ENCODE measurements around the gene MYADML2.

MYADML2 gene

DNA sequence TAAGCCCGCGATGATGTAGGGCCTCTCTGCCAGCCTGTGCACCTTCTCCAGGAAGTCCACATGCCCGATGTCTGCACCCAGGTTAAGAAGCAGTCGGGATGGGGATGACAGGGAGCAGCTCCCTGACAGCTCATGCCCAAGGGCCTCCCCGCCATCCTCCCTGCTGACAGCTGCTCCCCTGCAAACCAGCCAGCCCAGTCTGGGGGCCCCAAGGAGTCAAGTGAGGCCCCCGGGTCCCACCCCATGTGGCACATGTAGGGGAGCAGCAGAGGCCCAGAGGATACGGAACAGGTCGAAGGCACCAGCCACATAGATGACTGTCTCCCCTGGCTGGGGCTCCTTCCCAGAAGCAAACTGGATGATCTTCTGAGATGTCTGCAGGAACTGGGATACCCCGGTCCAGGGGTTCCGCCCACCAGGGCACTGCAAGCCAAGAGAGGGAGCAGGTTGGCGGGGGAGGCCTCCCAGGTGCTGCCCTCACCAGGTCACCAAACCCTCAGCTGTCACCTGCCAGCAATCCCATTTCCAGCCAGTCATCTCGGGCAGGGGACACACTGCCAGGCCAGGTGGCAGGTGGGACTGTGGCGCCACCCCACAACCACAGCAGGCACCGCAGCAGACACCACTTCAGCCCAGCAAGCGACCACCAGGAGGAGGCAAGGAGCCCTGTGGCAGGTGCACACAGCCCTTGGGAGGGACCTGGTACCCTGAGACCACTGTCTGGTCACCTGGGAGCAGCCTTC lies 40.4 kb downstream of the MYADML2 start:
- H3K36me3 ChIP-seq (ENCODE audit: insufficient read depth, low read length): peaks cover 24% of the 10 kb centered on the region
- H3K27me3 ChIP-seq (ENCODE audit: insufficient read depth, low read length): no peaks in the 10 kb centered on the region
- H3K9me3 ChIP-seq (ENCODE audit: low read length): no peaks in the 10 kb centered on the region
- peaks cover 11% of the 10 kb centered on the region for H3K4me1 ChIP-seq (ENCODE audit: insufficient read depth, low read length)
- H2AFZ ChIP-seq (ENCODE audit: low read depth, low read length): no peak overlapping the region
- no peak overlapping the region for H3K4me3 ChIP-seq (ENCODE audit: low read length)

DNA sequence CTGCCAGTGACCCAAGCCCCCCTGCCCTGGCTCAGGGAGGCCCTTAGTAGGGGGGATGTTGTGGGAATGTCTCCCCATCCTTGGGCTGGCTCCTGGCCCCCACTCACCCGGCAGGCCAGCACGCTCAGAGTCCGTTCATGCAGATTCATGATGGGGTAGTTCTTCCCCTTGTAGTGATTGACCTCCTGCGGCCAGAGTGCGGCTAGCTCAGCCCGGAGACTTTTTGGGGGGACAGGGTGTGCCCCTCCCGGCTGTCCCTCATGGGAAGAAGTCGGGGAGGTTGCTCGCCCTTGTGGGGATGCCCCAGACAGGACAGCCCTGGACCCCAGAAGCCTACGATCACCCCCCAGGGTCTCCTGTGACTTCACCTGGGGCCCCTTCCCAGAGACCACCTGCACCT lies 41.0 kb downstream of the MYADML2 start:
- Histone ChIP-seq H3K27me3 (ENCODE audit: insufficient read depth, low read length) (no peaks in the 10 kb centered on the region), H2AFZ (ENCODE audit: low read depth, low read length) (no peak overlapping the region), H3K9me3 (ENCODE audit: low read length) (no peaks in the 10 kb centered on the region), H3K4me3 (ENCODE audit: low read length) (no peak overlapping the region), H3K4me1 (ENCODE audit: insufficient read depth, low read length) (peaks cover 11% of the 10 kb centered on the region), H3K36me3 (ENCODE audit: insufficient read depth, low read length) (peaks cover 24% of the 10 kb centered on the region)

DNA sequence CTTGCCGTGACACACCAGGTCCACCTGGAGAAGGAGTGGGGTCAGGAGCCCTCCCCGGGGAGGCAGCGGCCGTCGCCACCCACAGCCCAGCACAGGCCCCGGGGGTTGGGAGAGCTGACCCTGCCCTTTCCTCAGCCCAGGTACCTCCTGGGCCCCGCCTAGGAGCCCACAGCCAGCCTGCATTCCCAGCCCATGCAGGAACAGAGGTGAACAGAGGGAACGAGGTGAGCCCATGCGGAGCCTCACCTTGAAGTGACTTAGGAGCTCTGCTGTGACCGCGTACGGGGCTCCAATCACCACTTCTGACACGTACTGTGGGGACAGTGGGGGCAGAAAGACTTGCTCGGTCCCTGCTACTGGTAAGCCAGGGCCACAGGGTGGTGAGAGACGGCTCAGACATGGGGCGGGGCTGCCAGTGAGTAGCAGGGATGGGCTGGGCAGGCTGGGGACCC lies 41.6 kb downstream of the MYADML2 start:
- peaks cover 24% of the 10 kb centered on the region for H3K36me3 ChIP-seq (ENCODE audit: insufficient read depth, low read length)
- H3K4me1 ChIP-seq (ENCODE audit: insufficient read depth, low read length): peaks cover 9% of the 10 kb centered on the region
- no peaks in the 10 kb centered on the region for H3K27me3 ChIP-seq (ENCODE audit: insufficient read depth, low read length)
- H3K9me3 ChIP-seq (ENCODE audit: low read length): no peaks in the 10 kb centered on the region
- no peak overlapping the region for H3K4me3 ChIP-seq (ENCODE audit: low read length)
- no peak overlapping the region for H2AFZ ChIP-seq (ENCODE audit: low read depth, low read length)

DNA sequence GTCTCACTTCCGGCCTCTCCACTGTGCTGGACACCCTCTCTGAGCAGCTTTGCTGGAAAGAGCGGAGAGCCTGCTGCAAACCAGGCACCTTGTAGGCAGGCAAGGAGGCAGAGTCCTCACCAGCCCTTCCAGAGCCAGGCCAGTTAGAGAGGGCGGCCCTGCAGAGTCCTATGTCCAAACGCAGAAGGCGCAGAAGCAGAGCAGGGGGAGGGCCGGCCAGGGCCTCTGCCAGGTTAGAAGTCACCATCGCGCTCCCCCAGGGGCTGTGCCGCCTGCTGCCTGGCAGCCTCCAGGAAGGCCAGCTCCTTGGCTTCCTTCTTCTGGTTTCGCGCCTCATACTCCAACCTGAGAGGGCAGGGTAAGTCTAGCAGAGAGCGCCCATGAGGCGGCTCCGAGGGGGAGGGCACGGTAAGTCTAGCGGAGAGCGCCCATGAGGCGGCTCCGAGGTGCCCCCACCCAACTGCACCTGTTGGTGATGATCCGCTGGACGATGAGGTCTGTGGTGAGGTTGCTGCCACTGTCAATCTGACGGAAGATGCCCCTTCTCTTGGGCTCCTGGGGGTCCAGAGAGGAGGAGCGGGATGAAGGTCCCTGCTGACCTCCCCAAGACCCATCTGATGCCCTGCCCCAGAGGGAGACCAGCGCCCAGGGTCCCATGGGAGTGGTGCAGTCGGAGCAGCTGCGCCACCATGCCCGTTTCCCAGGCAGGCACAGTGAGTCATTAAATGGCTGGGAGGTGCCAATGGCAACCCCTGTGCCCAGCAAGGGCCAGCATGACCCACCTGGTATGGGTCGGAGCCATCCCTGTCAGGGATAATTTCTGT lies 42.2 kb downstream of the MYADML2 start:
- Histone ChIP-seq H3K4me3 (ENCODE audit: low read length) (no peak overlapping the region), H3K36me3 (ENCODE audit: insufficient read depth, low read length) (peaks cover 28% of the 10 kb centered on the region), H3K9me3 (ENCODE audit: low read length) (no peaks in the 10 kb centered on the region), H3K4me1 (ENCODE audit: insufficient read depth, low read length) (peaks cover 3% of the 10 kb centered on the region), H2AFZ (ENCODE audit: low read depth, low read length) (no peak overlapping the region), H3K27me3 (ENCODE audit: insufficient read depth, low read length) (no peaks in the 10 kb centered on the region)

DNA sequence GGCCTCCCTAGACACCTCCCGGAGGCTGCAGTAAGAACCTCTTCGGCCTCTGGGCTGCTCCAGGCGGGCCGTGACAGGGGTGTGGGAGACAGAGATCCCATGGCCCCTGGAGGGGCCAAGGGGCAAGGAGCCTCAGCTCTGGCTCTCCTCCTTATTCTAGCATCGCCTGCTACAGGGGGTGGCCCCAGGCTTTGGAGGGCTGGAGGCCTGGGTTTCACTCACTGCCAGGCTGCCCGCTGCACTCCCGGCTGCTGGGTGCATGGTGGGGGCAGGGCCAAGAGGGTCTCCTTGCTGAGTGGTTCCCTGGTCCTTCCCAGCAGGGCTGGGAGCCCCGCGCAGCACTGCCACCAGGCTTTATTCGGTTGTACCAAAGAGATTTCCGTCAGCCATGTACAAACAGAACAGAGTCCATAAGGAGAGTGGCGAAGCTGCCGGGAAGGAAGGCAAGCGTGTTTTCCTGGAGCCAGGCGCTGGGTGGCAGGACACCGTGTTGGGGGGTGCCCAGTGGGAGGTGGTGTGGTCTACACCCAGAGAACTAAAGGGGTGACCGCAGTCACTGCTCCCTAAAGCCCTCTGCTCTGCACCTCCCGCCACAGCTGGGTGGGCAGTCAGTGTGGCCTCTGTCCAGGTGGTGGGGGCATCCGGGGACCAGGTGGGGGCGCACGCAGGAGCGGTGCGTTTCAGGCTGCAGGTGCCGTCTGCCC lies 43.0 kb downstream of the MYADML2 start:
- Histone ChIP-seq H2AFZ (ENCODE audit: low read depth, low read length) (no peak overlapping the region), H3K36me3 (ENCODE audit: insufficient read depth, low read length) (peaks cover 35% of the 10 kb centered on the region), H3K4me1 (ENCODE audit: insufficient read depth, low read length) (no peaks in the 10 kb centered on the region), H3K9me3 (ENCODE audit: low read length) (no peaks in the 10 kb centered on the region), H3K27me3 (ENCODE audit: insufficient read depth, low read length) (no peaks in the 10 kb centered on the region), H3K4me3 (ENCODE audit: low read length) (no peak overlapping the region)

DNA sequence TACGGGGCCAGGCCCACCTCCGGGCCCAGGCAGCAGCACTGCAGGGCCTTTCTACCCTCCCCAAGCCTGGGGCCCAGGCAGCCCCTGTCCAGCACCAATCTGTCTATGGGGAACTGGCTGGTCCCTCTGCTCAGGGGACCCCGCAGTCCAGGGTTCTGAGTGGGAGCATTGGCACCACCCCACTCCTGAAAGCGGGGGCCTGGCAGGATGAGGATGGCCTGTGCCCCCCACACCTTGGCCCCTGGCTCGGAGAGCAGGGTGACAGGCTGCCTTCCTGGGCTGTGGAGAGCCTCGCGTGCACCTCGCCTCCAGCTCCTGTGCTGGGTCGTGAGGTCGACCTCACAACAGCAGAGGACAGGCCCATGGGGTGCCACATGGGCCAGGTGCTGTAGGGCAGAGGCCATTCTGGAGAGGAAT lies 43.6 kb downstream of the MYADML2 start:
- peaks cover 37% of the 10 kb centered on the region for H3K36me3 ChIP-seq (ENCODE audit: insufficient read depth, low read length)
- H3K4me1 ChIP-seq (ENCODE audit: insufficient read depth, low read length): no peaks in the 10 kb centered on the region

DNA sequence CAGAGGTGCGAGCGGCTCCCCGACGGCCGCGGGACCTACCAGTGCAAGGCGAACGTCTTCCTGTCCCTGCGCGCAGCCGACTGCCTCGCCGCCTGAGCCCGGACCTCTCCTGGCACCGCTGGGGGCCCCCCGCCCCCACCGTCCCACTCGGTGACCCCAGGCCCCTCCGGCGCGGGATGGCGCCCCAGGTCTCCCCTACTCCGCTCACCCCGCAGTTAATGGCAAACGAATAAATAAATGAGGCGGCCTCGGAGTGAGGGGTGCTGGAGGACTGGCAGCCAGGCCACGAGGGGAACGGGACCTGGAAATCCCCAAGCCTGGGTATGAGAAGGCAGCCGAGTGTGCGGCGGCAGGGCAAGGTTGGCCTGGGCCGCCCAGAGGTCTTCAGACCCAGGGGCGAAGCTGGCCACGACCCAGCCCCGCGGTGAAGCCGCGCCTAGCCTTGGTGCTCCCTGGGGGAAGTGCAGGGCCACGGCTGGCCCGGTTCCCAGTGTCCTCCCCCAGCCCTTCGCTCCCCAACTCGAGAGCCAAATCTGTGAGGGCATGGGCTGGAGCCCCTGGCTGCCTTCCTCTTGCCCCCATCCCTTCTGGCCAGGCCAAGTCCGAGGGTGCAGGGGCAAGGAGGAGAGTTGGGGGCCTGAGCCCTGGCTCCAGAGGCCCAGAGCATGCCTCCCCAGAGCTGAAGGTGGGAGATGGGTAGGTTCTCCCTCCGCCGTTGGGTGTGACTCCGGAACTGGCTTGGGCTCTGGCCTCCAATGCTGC lies 44.2 kb downstream of the MYADML2 start:
- no peaks in the 10 kb centered on the region for H3K27me3 ChIP-seq (ENCODE audit: insufficient read depth, low read length)
- no peak overlapping the region for H2AFZ ChIP-seq (ENCODE audit: low read depth, low read length)
- no peak overlapping the region for H3K4me3 ChIP-seq (ENCODE audit: low read length)
- no peaks in the 10 kb centered on the region for H3K9me3 ChIP-seq (ENCODE audit: low read length)
- H3K36me3 ChIP-seq (ENCODE audit: insufficient read depth, low read length): peaks cover 37% of the 10 kb centered on the region
- H3K4me1 ChIP-seq (ENCODE audit: insufficient read depth, low read length): no peaks in the 10 kb centered on the region

More for the DNA sequence above, 43.6 kb downstream of the MYADML2 start:
- Histone ChIP-seq H3K27me3 (ENCODE audit: insufficient read depth, low read length) (no peaks in the 10 kb centered on the region), H2AFZ (ENCODE audit: low read depth, low read length) (no peak overlapping the region), H3K9me3 (ENCODE audit: low read length) (no peaks in the 10 kb centered on the region), H3K4me3 (ENCODE audit: low read length) (no peak overlapping the region)

DNA sequence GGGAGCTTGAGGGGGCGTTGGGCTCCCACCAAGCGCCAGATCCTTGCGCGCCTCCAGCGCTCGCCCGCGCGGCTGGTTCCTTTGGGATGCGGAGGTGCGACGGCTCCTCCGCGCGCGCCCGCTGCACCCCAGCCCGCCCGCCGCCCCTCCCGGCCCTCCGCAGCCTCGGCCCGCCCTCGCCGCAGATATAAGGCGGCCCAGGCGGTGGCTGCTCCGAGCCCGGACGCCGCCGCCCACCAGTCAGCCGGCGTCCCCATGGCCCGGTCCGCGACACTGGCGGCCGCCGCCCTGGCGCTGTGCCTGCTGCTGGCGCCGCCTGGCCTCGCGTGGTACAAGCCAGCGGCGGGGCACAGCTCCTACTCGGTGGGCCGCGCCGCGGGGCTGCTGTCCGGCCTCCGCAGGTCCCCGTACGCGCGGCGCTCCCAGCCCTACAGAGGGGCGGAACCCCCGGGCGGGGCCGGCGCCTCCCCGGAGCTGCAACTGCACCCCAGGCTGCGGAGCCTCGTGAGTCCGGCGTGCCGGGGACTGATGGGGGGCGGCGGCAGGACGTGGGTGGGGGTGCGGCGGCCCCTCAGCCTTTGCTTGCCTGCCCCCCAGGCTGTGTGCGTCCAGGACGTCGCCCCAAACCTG lies 44.9 kb downstream of the MYADML2 start, which contains the start of gene NPB:
NPB (plus strand) TSS at position 216 of the 630 bp plus-strand sequence; CDS start at position 256, 40 bp downstream.
- no peaks in the 10 kb centered on the region for H3K4me1 ChIP-seq (ENCODE audit: insufficient read depth, low read length)
- no peaks in the 10 kb centered on the region for H3K27me3 ChIP-seq (ENCODE audit: insufficient read depth, low read length)
- H2AFZ ChIP-seq (ENCODE audit: low read depth, low read length): no peak within 1 kb of the TSS
- no peak within 1 kb of the TSS for H3K4me3 ChIP-seq (ENCODE audit: low read length)
- H3K36me3 ChIP-seq (ENCODE audit: insufficient read depth, low read length): peaks cover 39% of the 10 kb centered on the region
- no peaks in the 10 kb centered on the region for H3K9me3 ChIP-seq (ENCODE audit: low read length)

DNA sequence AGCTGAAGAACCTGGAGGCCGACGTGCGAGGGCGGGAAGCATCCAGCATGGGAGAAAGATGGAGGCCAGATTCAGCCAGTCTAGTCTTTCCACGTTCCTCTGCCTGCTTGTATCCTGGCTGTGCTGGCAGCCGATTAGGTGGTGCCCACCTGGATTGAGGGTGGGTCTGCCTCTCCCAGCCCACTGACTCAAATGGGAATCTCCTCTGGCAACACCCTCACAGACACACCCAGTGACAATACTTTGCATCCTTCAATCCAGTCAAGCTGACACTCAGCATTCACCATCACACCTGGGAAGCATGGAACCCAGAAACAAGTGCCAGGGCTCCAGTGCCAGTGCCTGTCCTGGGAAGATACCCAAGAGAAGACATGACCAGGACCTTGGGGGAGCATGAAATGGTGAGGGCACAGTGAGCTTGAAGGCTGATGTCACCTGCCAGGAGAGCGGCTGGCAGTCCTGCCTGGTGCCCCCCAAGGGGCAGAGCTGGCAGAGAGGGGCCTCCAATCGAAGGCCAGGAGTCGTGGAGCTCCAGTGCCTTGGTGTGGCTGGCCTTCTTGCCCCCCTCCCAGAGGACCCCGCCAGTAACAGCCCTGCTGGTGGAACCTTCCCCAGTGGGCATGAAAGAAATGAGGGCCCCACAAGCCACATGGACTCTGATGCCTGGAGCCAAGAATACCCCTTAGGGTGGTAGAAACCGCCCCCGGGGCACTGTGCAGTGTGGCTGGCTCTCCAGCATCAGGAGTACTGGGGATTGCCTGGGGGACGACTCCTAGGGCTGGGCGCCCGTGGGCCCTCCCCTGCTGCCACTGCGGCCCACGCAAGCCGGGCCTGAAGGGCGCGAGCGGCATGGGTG lies 45.6 kb downstream of the MYADML2 start:
- no peaks in the 10 kb centered on the region for H3K4me1 ChIP-seq (ENCODE audit: insufficient read depth, low read length)
- H3K4me3 ChIP-seq (ENCODE audit: low read length): no peak overlapping the region
- no peaks in the 10 kb centered on the region for H3K27me3 ChIP-seq (ENCODE audit: insufficient read depth, low read length)
- no peaks in the 10 kb centered on the region for H3K9me3 ChIP-seq (ENCODE audit: low read length)
- H3K36me3 ChIP-seq (ENCODE audit: insufficient read depth, low read length): peaks cover 40% of the 10 kb centered on the region
- no peak overlapping the region for H2AFZ ChIP-seq (ENCODE audit: low read depth, low read length)

DNA sequence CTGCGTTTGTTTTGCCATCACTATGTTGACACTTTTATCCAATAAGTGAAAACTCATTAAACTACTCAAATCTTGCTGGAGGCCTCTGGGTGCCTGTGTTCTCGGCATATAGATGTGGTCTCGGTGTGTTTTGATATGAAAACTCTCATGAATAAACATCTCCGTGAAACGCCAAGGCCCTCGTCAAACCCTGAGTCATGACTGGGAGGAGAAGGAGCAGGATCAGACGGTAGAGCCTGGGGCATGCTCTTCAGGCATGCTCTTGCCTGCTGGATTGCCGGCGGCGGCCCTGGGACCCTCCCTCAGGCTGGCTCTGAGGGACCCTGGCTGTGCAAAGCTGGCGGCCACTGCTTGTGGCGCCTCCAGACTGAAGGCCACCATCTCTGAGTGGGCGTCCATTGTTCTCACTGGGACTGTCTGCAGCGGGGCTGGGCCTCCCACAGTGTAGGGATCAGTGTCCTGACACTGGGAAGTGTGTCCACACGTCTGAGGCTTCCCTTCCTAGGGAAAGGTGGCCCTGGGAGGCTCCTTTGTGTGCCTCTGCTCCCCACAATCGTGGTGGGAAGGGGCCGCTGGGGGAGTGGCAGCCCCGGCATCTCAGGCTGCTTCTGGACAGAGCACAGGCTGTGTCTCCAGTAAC lies 46.7 kb downstream of the MYADML2 start:
- Histone ChIP-seq H3K4me1 (ENCODE audit: insufficient read depth, low read length) (no peaks in the 10 kb centered on the region), H3K27me3 (ENCODE audit: insufficient read depth, low read length) (no peaks in the 10 kb centered on the region), H3K36me3 (ENCODE audit: insufficient read depth, low read length) (peaks cover 40% of the 10 kb centered on the region), H2AFZ (ENCODE audit: low read depth, low read length) (no peak overlapping the region), H3K9me3 (ENCODE audit: low read length) (no peaks in the 10 kb centered on the region), H3K4me3 (ENCODE audit: low read length) (no peak overlapping the region)

DNA sequence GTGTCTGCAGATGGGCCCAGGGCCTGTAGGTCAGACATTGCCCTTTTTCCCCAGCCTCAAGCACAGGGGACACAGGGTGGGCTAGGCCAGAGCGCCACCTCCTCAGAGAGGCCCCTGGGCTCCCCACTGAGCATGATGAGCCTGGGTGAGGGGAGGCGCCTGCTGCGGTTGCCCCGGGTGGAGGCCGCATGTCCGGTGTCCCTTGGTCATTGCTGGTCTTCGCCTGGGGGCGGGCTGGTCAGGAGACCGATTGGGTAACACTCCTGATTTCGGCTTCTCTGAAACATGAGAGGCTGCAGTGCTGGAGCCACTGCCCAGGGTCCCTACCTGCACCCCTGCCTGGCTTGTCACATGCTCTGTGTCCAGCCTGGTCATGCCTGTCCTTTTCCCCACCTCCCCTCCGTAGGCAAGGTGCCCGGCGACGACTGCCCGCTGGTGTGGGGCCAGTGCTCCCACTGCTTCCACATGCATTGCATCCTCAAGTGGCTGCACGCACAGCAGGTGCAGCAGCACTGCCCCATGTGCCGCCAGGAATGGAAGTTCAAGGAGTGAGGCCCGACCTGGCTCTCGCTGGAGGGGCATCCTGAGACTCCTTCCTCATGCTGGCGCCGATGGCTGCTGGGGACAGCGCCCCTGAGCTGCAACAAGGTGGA lies 47.4 kb downstream of the MYADML2 start:
- no peak overlapping the region for H3K4me3 ChIP-seq (ENCODE audit: low read length)

More for the DNA sequence above, 47.4 kb downstream of the MYADML2 start:
- Histone ChIP-seq H3K4me1 (ENCODE audit: insufficient read depth, low read length) (no peaks in the 10 kb centered on the region), H3K9me3 (ENCODE audit: low read length) (no peaks in the 10 kb centered on the region), H3K27me3 (ENCODE audit: insufficient read depth, low read length) (no peaks in the 10 kb centered on the region), H3K36me3 (ENCODE audit: insufficient read depth, low read length) (peaks cover 45% of the 10 kb centered on the region), H2AFZ (ENCODE audit: low read depth, low read length) (no peak overlapping the region)

Data from neuron (in vitro differentiated cells).